NCI-H1694 (cell line): ENCODE results near the gene ASIC2.

Experiments used
- DNase-seq: peaks from one replicate; lab custom pipeline; 2025; lab: John Stamatoyannopoulos, UW

Gene ASIC2

DNA sequence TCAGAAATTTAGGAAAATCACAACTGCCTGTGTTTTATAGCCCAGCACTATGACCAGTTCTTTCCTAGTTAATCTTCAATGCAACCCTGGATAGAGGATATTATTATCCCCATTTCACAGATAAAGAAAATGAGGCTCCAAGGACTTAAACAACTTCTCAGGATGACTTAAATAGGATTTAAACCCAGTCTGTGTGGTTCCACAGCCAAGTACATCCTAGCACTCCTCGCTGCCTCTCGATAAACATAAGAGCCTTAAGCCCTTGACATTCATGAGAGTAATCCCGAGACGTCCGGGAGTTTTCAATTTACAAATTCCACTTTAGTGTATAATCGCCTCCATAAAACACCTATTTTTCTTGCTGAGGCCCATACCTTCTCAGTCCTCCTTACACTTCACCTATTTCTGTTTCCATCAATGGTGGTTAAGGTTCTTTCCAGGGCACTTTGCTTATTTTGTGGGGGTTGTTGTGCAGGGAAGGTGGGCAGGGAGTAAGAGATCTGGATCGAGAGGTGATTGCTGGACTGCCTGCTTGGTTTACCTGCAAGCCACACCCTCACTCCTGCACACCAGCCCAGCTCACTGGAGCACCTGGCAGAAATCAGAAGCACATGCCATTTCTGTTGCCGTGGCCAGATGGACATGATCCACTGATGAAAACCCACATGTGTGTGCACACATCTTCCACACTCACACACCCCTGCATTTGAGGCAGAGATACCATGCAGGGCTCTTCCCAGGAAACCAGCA, 50.5 kb downstream of the ASIC2 start:
- no peak for DNase-seq

DNA sequence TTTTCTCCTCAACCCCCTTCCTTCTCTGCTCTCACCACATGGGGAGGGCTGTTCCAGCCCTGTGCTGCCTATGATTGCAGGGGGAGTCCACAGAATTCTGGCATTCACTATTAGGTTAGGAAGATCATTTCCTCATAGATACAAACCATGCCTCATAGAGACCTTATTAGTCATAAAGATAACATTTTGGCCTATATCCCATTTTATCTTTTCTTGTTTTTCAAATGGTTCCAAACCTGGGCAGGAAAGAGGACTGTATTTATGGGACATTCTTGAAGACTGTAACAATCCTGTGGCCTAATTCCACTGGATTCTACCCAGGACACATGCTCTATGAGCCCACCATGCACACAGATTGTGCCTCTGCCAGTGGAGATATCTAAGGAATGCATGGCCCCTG, 51.7 kb downstream of the ASIC2 start:
- no peak for DNase-seq

DNA sequence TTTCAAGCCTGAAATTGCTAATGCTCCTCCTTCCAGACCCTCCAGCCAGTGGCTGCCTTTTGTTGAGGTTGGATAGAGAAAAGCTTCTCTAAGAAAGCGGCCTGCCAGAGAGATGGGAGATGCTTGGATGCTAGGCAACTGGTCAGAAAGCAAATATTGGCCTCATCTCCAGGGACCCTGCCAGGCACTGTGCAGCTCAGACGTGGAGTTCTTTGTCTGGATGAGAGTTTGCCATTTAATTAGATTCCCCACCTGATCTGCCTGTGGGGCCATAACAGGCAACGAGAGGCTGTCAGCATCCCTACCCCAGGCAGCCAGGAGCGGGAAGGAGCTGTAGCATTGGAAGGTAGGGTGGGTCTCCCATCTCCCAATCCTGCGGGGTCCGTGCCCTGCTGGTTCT, 52.7 kb downstream of the ASIC2 start:
- no peak for DNase-seq

GRCh38 chr17:33239702-33240101, 53.4 kb downstream of the ASIC2 start:
- no peak for DNase-seq

GRCh38 chr17:33234930-33235685, 58.0 kb downstream of the ASIC2 start:
- DNase-seq, result no peak

DNA sequence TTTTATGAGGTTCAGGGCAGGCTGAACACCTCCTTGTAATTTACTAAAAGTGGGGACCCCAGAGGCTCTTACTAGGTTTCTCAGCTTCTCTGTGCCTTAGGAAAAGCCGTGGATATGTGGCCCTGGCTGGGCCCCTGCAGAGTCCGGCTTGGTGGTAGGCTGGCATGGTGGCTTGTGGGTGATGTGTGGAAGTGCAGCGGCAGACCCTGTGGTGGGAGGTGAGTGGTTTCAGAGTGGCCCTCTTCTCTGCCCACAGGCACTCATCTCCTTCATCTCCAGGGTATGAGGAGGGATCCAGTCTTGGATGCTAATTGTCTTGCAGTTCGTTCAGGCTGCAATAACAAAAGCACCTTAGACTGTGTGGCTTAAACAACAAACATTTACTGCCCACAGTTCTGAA, 58.9 kb downstream of the ASIC2 start:
- no peak for DNase-seq

- no peak for DNase-seq
Measured at GRCh38 chr17:33233811-33234177, 59.3 kb downstream of the ASIC2 start.

DNA sequence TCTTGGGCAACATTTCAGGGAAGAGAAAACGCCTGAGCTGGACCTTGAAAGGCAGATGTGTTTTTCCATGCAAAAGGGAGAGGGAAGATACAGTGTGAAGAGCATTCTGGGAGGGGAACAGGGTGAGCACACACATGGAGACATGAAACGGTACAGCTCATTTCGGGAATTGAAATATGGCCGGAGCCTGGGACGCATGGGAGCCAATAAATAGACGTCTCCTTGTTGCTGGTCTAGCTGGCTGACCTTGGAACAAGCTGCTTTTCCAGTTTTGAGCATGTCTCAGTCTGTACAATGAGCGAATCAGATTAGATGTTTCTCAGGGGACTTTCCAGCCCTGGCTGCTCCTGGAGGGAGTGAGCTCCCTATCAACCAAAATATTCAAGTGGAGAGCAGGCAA, 63.6 kb downstream of the ASIC2 start:
- no peak for DNase-seq

DNA sequence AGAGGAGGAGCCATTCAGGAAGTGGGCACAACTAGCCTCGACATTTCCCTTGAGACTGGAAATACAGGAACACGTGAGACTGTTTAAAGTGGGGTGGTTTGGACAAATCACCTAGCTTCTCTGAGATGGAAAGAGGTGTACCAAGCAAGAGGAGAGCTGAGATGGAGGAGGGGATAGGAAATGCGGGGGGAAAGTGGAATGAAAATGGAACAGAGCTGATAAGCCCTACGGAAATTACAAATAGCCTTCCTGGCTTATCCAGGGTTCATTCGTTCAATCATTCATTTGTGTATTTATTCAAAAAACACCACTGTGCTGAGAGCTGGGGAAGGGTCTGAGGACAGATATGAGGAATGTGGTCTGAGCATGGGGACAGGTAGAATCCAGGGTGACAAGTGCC, 64.1 kb downstream of the ASIC2 start:
- DNase-seq, result no peak

DNA sequence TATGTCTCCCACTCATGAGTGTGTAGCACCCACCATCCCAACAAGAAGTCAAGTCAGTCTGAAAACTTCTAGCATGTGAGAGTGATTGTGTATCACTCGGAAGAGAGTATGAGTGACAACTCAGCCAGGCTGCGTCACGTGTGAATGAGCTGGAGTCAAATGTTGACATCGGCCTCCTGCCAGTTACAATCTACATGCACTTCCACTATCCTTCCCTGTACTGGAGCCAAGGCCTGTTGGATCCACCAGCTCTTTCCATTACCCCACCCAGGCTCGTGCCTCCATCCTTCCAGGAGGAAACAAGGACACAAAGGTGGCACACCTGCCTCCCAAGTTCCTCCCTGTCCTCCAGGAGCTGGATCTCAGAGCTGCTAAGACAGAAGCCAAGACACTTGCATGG, 64.5 kb downstream of the ASIC2 start:
- no peak for DNase-seq

- DNase-seq, result no peak
Measured at GRCh38 chr17:33227911-33228310, 65.2 kb downstream of the ASIC2 start.

GRCh38 chr17:33225994-33226393, 67.1 kb downstream of the ASIC2 start:
- no peak for DNase-seq

DNA sequence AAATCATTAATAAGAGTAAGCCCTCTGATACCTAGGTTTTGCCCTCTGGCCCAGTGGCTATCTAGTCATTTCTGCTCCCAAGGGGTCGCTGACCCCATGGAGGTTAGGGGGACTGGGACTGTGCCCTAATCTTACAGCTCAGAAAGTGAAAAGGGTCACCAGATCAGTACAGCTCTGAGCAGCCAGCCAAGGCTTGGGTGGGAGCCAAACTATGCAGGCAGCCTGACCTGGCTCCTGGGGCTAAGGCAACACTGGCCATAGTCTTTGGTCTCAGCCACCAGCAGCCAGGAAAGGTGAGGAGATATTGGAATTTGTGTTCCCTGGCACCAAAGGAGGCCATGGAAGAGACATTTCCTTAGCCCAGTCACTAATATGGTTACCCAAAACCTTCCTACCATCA, 67.6 kb downstream of the ASIC2 start:
- DNase-seq, result no peak

- DNase-seq, result no peak
Measured at GRCh38 chr17:33220036-33220435, 73.1 kb downstream of the ASIC2 start.

DNA sequence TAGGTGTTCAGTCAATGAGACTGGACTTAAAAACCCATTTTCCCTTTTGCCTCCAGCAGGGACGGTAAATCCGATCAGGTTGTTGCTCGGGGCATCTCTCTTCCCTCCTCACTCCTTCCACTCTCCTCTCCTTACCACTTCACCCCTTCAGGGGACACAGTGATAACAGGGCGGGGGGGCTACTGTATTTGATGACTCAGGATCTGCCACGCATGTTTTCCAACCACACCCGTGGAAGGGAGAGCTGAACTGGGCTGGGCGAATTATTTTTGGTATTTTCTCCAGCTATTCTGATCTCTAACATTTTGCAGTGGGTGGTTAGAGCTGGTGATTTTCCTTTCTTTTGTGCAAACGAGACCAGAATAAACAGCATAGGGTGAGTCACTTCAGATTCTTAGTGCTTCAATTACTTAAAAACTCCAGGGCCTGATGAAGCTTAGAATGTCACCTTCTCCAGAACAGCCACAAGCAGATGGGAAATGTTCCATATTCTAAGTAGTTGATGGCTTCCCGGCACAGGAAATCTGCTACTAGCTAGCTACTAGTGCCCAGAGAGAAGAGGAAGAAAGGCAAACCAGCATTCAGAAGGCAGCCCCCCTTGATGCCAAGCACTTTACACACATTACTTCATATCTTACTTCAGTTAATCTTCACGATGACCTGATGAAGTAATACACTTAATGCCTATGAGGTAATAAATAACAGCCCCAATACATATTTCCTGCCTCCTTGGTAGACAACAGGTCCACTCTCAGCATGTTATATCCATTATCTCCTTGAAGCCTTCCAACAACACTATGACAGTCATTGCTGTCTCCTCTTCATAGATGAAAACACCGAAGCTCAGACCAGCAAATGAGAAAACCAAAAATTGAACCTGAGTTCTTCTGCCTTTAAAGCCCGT, 74.1 kb downstream of the ASIC2 start:
- DNase-seq, result no peak

DNA sequence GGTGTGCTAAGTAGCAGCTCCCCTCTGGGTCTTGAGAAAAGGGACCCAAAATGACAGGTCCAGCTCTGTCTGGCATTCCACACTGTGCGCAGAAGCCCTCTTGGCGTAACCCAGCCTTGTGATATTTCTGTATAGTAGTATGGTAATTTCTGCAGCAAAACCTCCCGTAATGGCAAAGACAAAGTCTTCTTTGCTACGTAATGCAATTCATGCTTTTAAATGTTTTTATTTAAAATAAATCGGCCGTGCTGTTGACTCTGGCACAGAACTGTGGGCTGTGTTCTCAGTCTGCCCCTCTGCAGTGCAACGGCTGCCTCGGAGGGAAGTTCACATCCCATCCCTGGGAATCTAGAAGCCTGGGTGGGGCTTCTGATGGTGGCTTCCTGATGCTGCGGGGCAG, 75.2 kb downstream of the ASIC2 start:
- no peak for DNase-seq

GRCh38 chr17:33214996-33215395, 78.1 kb downstream of the ASIC2 start:
- no peak for DNase-seq

DNA sequence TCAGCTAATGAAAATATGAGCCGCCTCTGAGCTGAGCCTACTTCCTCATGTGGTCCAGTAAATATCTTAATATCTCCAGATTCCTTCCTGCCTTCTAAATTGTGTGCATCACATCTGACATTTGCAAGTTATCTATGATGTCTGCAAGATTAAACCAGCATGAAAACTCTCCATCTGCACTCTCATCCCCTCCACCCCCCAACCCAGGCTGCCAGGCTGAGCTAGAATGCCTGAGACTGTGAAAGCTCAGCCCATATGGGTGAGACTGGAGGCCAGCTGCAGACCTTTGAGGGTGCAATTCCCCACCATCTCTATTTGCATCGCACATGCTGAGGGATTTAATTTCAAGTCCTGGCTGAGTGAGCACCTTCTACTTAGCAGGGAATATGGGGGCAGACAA, 82.8 kb downstream of the ASIC2 start:
- no peak for DNase-seq

DNA sequence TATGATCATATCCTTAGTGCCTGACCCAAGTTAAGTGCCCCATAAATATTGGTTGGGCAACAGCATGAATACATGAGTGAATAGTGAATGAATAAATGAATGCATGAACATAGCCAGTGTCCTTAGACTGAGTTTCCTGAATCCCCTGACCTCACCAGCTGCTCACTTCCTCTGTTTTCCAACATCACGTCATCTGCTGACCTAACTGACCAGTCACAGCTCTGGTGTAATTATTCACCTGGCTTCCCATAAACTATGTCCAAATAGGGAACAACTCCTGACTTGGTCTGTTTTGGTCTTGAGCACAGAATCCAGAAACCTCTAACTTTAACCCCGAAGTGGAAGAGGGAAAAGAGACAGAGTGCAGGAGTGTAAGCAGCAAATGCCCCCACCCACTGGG, 83.4 kb downstream of the ASIC2 start:
- DNase-seq, result no peak

DNA sequence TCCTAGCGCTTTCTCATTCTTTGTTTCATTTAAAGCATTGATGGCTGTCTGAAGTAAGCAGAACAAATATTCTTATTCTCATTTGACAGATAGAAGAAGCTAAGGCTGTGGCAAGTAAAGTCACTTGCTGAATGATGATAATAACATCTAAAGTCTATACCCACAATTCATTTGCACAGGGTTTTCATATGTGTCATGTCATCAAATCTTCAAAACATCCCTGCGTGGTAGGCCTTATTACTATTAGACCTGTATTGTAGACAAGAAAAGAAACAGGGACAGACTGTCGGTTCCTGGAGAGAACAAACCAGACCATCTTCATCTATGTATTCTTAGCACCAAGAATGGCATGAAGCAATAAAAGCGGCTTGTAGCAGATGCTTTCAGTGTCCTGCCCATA, 85.9 kb downstream of the ASIC2 start:
- DNase-seq, result no peak

DNA sequence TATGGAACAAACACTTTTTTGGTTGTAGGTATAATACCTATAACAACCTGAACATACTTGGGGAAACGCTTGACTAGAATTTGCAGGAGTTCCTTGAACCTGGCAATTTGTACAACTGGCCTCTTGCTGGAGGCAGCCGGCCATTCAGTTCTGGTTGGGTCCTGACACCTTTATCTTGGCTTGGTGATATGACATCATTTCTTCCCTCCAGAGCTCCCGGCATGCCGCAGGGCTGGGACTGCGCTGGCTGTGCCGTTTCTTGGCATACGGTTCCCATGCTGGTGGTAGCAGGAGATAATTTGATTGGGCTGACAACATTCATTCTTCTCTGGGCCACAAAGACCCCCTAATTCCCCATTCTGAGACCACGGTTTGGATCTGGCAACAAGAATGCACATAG, 87.5 kb downstream of the ASIC2 start:
- no peak for DNase-seq

DNA sequence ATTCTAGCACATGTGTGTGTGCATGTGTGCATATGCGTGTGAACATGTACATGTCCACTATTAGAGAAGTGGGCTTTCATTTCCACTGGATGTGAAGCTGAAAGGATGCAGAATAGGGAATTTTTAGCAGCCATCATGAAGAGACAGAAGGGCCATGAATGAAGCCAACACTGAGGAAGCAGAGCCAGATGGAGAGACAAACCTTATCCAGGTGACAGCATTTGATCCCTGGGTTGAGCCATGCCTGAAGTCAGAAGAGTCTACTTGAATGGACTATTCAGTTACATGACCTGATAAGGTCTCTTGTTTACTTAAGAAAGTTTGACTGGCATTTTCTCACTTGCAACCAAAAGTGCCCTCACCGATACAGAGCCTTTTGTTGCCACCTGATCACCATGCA, 88.4 kb downstream of the ASIC2 start:
- no peak for DNase-seq

DNA sequence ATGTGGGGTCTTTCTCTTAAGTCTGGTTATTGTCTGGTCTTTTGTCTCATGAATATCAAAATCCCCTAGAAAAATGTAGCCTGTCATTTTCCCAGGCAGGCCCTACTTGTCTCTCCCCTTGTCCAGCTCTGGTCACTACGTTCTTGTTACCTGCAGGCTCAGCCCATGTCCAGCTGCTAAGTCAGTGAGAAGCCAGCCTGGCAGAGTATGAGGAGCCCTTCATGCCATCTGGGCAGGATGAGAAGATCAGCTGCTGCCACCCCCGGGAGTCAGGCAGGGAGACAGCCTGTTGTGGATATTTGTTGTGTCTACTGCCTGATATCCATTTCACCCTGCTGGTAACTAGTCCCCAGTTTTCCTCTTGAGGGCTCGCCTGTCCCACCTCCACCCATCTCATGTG, 88.9 kb downstream of the ASIC2 start:
- DNase-seq, result no peak
